Neuron (in vitro differentiated cells): ENCODE data around the gene TMCO1.
A peak's percentile ranks its signal among the peaks of the same experiment; 100 is the strongest.
"Not testable (repeated sequence)": the region's sequence is repeated elsewhere in the genome, so short reads cannot be mapped to it uniquely, and the experiment has no call there.

Experiments
- H2AFZ ChIP-seq: one replicate; pipeline ENCODE4 v1.6.1; 2013; ENCODE audit warnings: low read depth, mild to moderate bottlenecking, inconsistent platforms, low read length, moderate library complexity
- H3K27me3 ChIP-seq: one replicate; pipeline ENCODE4 v1.6.1; 2013; ENCODE audit warnings: low read length; ENCODE audit not compliant: insufficient read depth
- H3K36me3 ChIP-seq: one replicate; pipeline ENCODE4 v1.6.1; 2013; ENCODE audit warnings: low read length; ENCODE audit not compliant: insufficient read depth
- H3K4me1 ChIP-seq: one replicate; pipeline ENCODE4 v1.6.1; 2013; ENCODE audit warnings: low read length; ENCODE audit not compliant: insufficient read depth
- H3K4me3 ChIP-seq: 2 replicates; pipeline ENCODE4 v1.5.1; 2013; ENCODE audit warnings: mild to moderate bottlenecking, low read length, moderate library complexity
- H3K9me3 ChIP-seq: one replicate; pipeline ENCODE4 v1.6.1; 2013; ENCODE audit warnings: low read length

The TMCO1 gene

DNA sequence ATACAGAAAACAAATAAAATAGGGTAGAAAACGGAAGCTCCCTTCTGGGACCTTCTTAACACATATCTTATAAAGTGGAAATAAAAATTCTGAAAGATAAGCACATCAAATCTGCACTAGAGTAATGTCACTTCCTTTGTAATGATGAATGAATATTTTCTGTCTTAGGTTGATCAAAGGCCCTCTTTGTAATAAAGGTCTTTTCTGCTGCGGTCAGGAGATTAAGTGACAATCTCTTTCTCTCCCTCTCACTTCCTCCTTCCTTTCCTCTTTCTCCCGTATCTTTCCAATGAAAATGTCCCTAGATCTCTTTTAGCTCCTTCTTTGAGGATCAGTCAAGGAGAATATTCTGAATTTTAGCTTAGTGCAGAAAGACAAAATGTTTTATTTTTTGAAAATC is 33.8 kb downstream of the TMCO1 start:
- Histone ChIP-seq H3K4me3 (no peak overlapping the region), H2AFZ (no peak overlapping the region), H3K4me1 (no peaks in the 10 kb centered on the region), H3K9me3 (peaks cover 6% of the 10 kb centered on the region), H3K27me3 (no peaks in the 10 kb centered on the region), H3K36me3 (peaks cover 19% of the 10 kb centered on the region)

DNA sequence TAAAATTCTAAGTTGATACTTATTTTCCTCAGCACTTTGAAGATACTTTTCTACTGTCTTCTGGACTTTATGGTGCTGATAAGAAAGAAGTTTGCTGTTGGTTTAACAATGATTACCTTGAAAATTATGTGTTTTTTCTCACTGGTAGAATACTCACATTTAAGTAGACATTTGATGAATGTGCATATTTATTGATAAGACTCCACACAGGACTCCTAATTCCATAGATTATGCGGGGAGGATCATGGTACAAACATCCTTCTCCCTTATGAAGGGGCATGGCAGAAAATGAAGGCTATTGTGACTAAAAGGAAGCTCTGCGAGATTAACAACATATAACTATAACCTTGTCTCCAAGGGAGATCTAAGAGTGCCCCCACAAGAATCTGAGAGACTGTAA is 41.8 kb downstream of the TMCO1 start:
- Histone ChIP-seq H2AFZ (no peak overlapping the region), H3K4me3 (no peak overlapping the region), H3K4me1 (no peaks in the 10 kb centered on the region), H3K36me3 (peaks cover 27% of the 10 kb centered on the region), H3K27me3 (no peaks in the 10 kb centered on the region), H3K9me3 (no peaks in the 10 kb centered on the region)

DNA sequence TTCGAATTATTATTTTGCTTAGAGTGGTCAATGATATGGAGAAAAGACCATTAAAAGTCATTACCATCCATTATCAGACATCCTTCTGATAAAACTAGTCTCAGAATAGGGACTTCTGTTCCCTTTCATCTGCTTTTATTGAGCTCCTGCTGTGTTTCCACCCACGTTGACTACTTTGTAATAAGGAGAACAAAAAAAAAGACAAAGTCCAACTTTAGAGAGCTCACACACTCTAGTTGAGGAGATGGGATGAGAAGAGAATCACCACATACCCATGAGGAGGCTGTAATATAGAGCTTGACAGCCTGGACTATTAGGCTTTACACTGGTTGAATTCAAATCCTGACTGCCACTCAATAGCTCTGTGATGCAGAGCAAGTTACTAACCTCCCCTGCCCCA is 42.5 kb downstream of the TMCO1 start:
- Histone ChIP-seq H3K4me1 (no peaks in the 10 kb centered on the region), H3K9me3 (no peaks in the 10 kb centered on the region), H2AFZ (no peak overlapping the region), H3K27me3 (no peaks in the 10 kb centered on the region), H3K4me3 (no peak overlapping the region), H3K36me3 (peaks cover 27% of the 10 kb centered on the region)

- H3K36me3 ChIP-seq, result no peaks in the 10 kb centered on the region
- H2AFZ ChIP-seq, result no peak overlapping the region
- no peaks in the 10 kb centered on the region for H3K9me3 ChIP-seq
- H3K4me1 ChIP-seq, result no peaks in the 10 kb centered on the region
- H3K27me3 ChIP-seq, result no peaks in the 10 kb centered on the region
- H3K4me3 ChIP-seq, result no peak overlapping the region
Measured at GRCh38 chr1:165717918-165718515, 50.7 kb downstream of the TMCO1 start.

DNA sequence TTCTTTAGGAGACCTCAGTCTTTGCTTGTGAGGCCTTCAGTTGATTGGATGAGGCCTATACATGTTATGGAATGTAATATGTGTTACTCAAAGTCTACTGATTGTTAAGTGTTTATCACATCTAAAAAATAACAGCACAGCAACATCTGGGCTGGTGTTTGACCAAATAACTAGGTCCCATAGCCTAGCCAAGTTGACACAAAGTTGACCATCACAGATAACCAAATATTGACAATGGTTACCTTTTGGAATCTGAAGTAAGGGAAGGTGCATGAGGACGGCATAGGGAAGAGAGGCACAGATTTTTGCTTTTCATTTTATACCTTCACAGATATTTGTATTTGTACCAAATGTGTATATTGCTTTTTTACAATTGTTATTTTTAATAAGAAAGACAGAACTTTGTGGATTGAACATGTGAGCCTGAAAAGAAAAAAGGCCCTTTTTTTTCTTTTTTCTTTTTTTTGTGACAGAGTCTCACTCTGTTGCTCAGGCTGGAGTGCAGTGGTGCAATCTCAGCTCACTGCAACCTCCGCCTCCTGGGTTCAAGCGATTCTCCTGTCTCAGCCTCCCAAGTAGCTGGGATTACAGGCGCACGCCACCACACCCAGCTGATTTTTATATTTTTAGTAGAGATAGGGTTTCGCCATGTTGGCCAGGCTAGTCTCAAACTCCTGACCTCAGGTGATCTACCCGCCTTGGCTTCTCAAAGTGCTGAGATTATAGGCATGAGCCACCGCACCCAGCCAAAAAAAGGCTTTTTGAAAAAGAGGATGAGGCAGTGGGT is 52.2 kb downstream of the TMCO1 start:
- H2AFZ ChIP-seq, H3K9me3 ChIP-seq, H3K36me3 ChIP-seq, H3K4me3 ChIP-seq, H3K27me3 ChIP-seq, H3K4me1 ChIP-seq: not testable (repeated sequence)

DNA sequence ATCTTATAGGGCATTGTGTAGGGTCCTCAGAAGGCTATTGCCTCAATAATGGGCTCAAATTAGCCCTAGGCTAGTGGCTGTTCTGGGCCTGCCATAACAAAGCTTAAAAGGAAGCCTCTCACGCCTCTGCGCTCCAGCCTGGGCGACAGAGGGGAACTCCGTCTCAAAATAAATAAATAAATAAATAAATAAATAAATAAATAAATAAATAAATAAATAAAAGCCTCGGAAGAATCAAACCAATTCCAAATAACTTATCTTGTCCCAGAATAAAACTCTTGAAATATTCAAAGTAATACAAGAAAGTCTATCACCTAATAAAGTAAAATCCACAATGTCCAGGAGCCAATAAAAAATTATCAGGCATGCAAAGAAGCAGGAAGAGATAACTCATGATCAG is 55.9 kb downstream of the TMCO1 start:
- H2AFZ ChIP-seq, result no peak overlapping the region
- H3K27me3 ChIP-seq, result no peaks in the 10 kb centered on the region
- no peaks in the 10 kb centered on the region for H3K36me3 ChIP-seq
- H3K4me3 ChIP-seq, result no peak overlapping the region
- no peaks in the 10 kb centered on the region for H3K9me3 ChIP-seq
- H3K4me1 ChIP-seq, result no peaks in the 10 kb centered on the region

- Histone ChIP-seq H3K4me1 (no peaks in the 10 kb centered on the region), H3K36me3 (no peaks in the 10 kb centered on the region), H3K27me3 (no peaks in the 10 kb centered on the region), H2AFZ (no peak overlapping the region), H3K9me3 (no peaks in the 10 kb centered on the region), H3K4me3 (no peak overlapping the region)
Measured at GRCh38 chr1:165707984-165708706, 60.5 kb downstream of the TMCO1 start.

DNA sequence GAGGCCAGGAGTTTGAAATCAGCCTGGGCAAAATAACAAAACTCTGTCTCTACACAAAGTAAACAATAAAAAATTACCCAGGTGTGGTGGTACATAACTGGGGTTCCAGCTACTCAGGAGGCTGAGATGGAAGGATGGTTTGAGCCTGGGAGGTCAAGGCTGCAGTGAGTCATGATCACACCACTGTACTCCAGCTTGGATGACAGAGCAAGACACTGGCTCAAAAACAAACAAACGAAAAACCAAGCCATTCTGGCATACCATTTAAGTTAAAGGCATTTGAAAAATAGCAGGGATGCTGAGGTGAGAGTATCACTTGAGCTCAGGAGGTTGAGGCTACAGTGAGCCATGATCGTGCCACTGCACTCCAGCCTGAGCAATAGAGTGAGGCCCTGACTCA is 65.0 kb downstream of the TMCO1 start:
- H3K36me3 ChIP-seq, result no peaks in the 10 kb centered on the region
- no peaks in the 10 kb centered on the region for H3K27me3 ChIP-seq
- H3K4me3 ChIP-seq, result no peak overlapping the region

GRCh38 chr1:165701922-165702321 is 66.7 kb downstream of the TMCO1 start:
- not testable (repeated sequence) for H3K27me3 ChIP-seq, H3K4me3 ChIP-seq, H3K9me3 ChIP-seq, H3K36me3 ChIP-seq, H2AFZ ChIP-seq, H3K4me1 ChIP-seq

More for the DNA sequence above, 65.0 kb downstream of the TMCO1 start:
- peaks cover 1% of the 10 kb centered on the region for H3K4me1 ChIP-seq
- no peak overlapping the region for H2AFZ ChIP-seq
- H3K9me3 ChIP-seq, result no peaks in the 10 kb centered on the region

- H3K36me3 ChIP-seq, result no peaks in the 10 kb centered on the region
- H3K4me3 ChIP-seq, result no peak overlapping the region
- H3K9me3 ChIP-seq, result no peaks in the 10 kb centered on the region
- H3K27me3 ChIP-seq, result no peaks in the 10 kb centered on the region
- H2AFZ ChIP-seq, result no peak overlapping the region
- peaks cover 1% of the 10 kb centered on the region for H3K4me1 ChIP-seq
Measured at GRCh38 chr1:165699577-165699976, 69.1 kb downstream of the TMCO1 start.

- H3K9me3 ChIP-seq, result peaks cover 3% of the 10 kb centered on the region
- peaks cover 2% of the 10 kb centered on the region for H3K36me3 ChIP-seq
- H2AFZ ChIP-seq, result peak overlapping the region; percentile 86
- peaks cover 1% of the 10 kb centered on the region for H3K4me1 ChIP-seq
- H3K27me3 ChIP-seq, result no peaks in the 10 kb centered on the region
- peak overlapping the region; percentile 53 for H3K4me3 ChIP-seq
Measured at GRCh38 chr1:165698761-165699052, 70.0 kb downstream of the TMCO1 start.

- H3K27me3 ChIP-seq, result no peaks in the 10 kb centered on the region
- peak within 1 kb of the TSS; percentile 86 for H2AFZ ChIP-seq
- peak within 1 kb of the TSS; percentile 53 for H3K4me3 ChIP-seq
- H3K36me3 ChIP-seq, result peaks cover 2% of the 10 kb centered on the region
- peaks cover 1% of the 10 kb centered on the region for H3K4me1 ChIP-seq
- peaks cover 3% of the 10 kb centered on the region for H3K9me3 ChIP-seq
Measured at GRCh38 chr1:165697881-165698760, 70.5 kb downstream of the TMCO1 start, which contains the start of gene ALDH9A1. TSS of gene ALDH9A1 (minus strand) at chr1:165698562. CDS start at chr1:165698558, 4 bp downstream.

GRCh38 chr1:165697491-165697880 is 71.2 kb downstream of the TMCO1 start:
- Histone ChIP-seq H3K27me3 (no peaks in the 10 kb centered on the region), H3K9me3 (peaks cover 3% of the 10 kb centered on the region), H2AFZ (peak overlapping the region; percentile 86), H3K4me1 (peaks cover 1% of the 10 kb centered on the region), H3K4me3 (peak overlapping the region; percentile 53), H3K36me3 (peaks cover 2% of the 10 kb centered on the region)
